Esophagus (tissue), 2 donors: ENCODE measurements around the gene ANKRD44. TPM values are rescaled to one million over a fixed set of nuclear protein-coding genes. Genes with fewer than 3 reads are reported as not detected.

ENCODE experiments used
- H3K27ac ChIP-seq, 2 donors: one replicate each; pipeline ENCODE4 v1.5.1; 2013; ENCODE audit warnings: low read depth in 2 of 2, mild to moderate bottlenecking in 2 of 2, inconsistent platforms in 1 of 2, low read length in 1 of 2, moderate library complexity in 1 of 2
- H3K27me3 ChIP-seq, 2 donors: one replicate each; pipeline ENCODE4 v1.6.1; 2013; ENCODE audit warnings: low read length in 2 of 2, control low read depth in 1 of 2, mild to moderate bottlenecking in 1 of 2; ENCODE audit not compliant: insufficient read depth in 2 of 2, control insufficient read depth in 1 of 2
- H3K36me3 ChIP-seq, 2 donors: one replicate each; pipeline ENCODE4 v1.6.1; 2013; ENCODE audit warnings: low read length in 1 of 2; ENCODE audit not compliant: control insufficient read depth in 2 of 2, insufficient read depth in 2 of 2
- H3K4me1 ChIP-seq, 2 donors: one replicate each; pipeline ENCODE4 v1.6.1; 2013; ENCODE audit warnings: low read length in 1 of 2; ENCODE audit not compliant: control insufficient read depth in 2 of 2, insufficient read depth in 2 of 2
- H3K4me3 ChIP-seq, 2 donors: one replicate each; pipeline ENCODE4 v1.5.1; 2013; ENCODE audit warnings: low read length in 2 of 2, mild to moderate bottlenecking in 2 of 2, low read depth in 1 of 2, moderate library complexity in 1 of 2
- H3K9me3 ChIP-seq, 2 donors: one replicate each; pipeline ENCODE4 v1.6.1; 2013; ENCODE audit warnings: mild to moderate bottlenecking in 2 of 2, low read depth in 1 of 2, low read length in 1 of 2, moderate library complexity in 1 of 2; ENCODE audit not compliant: control insufficient read depth in 2 of 2, insufficient read depth in 1 of 2
- WGBS, 2 donors: extraction: QIAGEN DNeasy Blood & Tissue Kit; methylation state at CpG; one replicate each; pipeline ENCODE4 v1.1.7; 2013; 5-methylcytosine and 5-hydroxymethylcytosine counted together
- polyA plus RNA-seq, 2 donors: library from polyadenylated mRNA; stranded (reverse); fragments of 200-250 nt; gene quantifications; one replicate each; pipeline ENCODE4 v1.2.3, GENCODE V29; 2013
- donor health status: healthy with polysubstance abuse.
- donor health status: Bipolar disorder and iron deficiency.

Gene ANKRD44
- polyA plus RNA-seq, 2 donors, result 1.1 to 1.5 TPM

DNA sequence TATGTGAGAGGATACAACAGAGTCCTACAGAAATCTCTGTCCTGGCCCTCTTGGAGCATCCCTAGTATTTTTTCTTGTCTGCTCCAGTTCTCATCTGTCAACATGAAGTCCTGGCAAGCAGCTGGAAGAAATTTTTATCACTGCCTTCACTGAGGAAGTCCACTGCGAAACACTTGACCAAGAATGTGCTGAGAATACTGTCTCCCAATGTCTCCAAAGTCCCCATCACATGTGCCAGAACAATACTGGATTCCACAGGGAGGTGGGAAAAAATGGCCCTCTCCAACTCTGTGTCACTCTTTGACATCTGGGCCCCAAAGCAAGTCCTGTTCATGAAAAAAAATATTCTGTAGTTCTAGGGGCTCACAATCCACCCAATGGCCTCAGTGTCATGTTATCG lies 351.3 kb downstream of the ANKRD44 start:
- no peaks in the 10 kb centered on the region for H3K27me3 ChIP-seq
- 89 to 92% methylated on average over 2 of the region's 2 CpGs for WGBS, 2 donors
- no peak overlapping the region for H3K27ac ChIP-seq
- no peaks in the 10 kb centered on the region for H3K9me3 ChIP-seq
- H3K4me3 ChIP-seq, result no peak overlapping the region
- no peaks in the 10 kb centered on the region for H3K36me3 ChIP-seq
- H3K4me1 ChIP-seq, result no peaks in the 10 kb centered on the region

DNA sequence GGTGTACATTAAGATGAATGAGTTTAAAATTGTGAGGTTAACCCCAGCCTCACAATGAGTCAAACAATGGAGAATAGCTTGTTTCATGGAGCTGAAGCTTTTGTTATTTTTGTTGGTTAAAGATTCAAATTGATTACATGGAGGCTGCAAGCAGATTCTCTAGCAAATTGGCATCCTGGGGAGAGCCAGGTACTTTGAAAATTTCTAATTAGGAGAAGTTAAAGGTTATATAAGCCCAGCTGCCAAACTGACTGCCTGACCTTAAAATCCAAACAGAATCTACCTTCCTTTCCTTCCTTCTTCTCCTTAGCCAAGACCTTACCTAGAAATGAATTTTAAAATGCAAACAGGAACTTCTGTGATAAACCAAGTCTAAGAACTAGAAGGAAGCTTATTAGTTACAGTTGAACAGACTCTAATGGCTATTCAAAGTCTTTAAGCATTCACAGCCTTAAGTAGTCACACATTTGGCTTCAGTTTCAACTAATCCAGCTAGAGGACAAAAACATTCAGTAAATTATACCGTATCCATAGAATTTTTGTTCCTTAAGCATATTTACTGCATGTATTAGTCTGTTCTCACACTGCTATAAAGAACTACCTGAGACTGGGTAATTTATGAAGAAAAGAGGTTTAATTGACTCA lies 352.6 kb downstream of the ANKRD44 start:
- Histone ChIP-seq H3K27me3 (no peaks in the 10 kb centered on the region), H3K36me3 (no peaks in the 10 kb centered on the region), H3K4me1 (no peaks in the 10 kb centered on the region), H3K9me3 (no peaks in the 10 kb centered on the region), H3K27ac (no peak overlapping the region), H3K4me3 (no peak overlapping the region)
- 71 to 83% methylated on average over 1 of the region's 1 CpG for WGBS, 2 donors

DNA sequence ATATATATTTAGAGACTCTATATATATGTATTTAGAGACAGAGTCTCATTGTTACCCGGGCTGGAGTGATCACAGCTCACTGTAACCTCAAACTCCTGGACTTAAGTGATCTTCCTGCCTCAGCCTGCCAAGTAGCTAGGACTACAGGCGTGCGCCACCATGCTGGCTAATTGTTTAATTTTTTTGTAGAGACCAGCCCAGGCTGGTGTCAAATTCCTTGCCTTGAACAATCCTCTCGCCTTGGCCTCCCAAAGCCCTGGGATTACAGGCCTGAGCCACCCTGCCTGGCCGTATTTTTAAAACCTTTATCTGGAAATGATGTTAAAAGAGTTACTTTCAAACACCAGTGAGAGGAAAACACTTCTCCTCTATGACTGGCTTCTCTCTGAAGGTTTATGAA lies 353.1 kb downstream of the ANKRD44 start:
- no peaks in the 10 kb centered on the region for H3K27me3 ChIP-seq

DNA sequence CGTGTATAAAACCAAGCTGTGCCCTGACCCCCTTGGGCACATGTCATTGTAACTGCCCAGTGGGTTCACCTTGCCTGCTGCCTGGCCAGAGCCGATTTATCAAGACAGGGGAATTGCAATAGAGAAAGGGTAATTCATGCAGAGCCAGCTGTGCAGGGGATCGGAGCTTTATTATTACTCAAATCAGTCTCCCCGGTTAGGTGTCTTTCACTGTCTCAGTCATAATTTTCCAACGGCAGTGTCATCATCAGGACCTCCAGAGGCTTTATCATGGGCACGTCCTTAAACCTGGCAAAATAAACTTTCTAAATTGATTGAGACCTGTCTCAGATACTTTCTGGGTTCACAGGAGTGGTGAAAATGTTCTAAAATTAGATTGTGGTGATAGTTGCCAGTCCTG lies 354.5 kb downstream of the ANKRD44 start:
- no peaks in the 10 kb centered on the region for H3K4me1 ChIP-seq
- H3K9me3 ChIP-seq, result no peaks in the 10 kb centered on the region
- no peaks in the 10 kb centered on the region for H3K36me3 ChIP-seq
- H3K27me3 ChIP-seq, result no peaks in the 10 kb centered on the region
- WGBS, 2 donors, result 80 to 81% methylated on average over 6 of the region's 6 CpGs
- no peak overlapping the region for H3K4me3 ChIP-seq
- no peak overlapping the region for H3K27ac ChIP-seq

More for the DNA sequence above, 353.1 kb downstream of the ANKRD44 start:
- WGBS, 2 donors, result 84 to 90% methylated on average over 5 of the region's 5 CpGs
- Histone ChIP-seq H3K36me3 (no peaks in the 10 kb centered on the region), H3K9me3 (no peaks in the 10 kb centered on the region), H3K4me1 (no peaks in the 10 kb centered on the region), H3K27ac (no peak overlapping the region), H3K4me3 (no peak overlapping the region)

DNA sequence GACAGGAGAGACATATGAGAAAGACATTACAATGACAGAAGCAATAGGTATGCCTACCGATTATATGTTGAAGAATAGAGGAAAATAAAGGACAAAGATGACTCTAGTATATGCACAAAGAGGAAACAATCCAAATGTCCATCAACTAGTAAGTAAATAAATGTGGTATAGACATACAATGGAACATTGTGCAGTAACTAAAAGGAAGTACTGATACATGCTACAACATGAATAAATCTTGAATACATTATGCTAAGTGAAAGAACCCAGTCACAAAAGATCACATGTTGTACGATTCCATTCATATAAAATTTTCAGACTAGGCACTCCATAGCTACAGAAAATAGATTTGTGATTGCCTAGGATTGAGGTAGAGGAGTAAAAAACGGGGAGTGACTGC lies 355.5 kb downstream of the ANKRD44 start:
- H3K4me1 ChIP-seq, result no peaks in the 10 kb centered on the region
- H3K9me3 ChIP-seq, result no peaks in the 10 kb centered on the region
- 44 to 45% methylated on average over 3 of the region's 3 CpGs for WGBS, 2 donors
- no peak overlapping the region for H3K27ac ChIP-seq
- H3K27me3 ChIP-seq, result no peaks in the 10 kb centered on the region
- no peak overlapping the region for H3K4me3 ChIP-seq
- H3K36me3 ChIP-seq, result no peaks in the 10 kb centered on the region

DNA sequence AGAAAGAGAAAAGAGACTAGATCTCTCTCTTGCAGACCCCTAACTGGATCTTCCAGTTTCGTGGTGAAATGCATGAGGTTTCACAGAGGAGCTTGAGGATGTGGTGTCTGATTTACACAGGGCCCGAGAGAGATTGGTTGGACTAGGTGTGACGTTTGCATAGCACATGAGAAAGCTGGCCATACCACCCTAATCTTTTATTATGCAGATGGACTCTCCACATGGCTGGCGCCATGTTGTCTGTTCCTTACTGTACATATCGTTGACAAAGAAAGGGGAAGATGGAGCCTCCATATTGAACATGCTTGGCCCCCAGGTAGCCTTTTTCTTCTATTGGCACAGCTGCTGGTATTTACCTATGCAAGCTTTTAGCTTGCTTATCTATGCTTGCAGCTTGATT lies 356.6 kb downstream of the ANKRD44 start:
- no peaks in the 10 kb centered on the region for H3K27me3 ChIP-seq
- 72 to 86% methylated on average over 5 of the region's 5 CpGs for WGBS, 2 donors

DNA sequence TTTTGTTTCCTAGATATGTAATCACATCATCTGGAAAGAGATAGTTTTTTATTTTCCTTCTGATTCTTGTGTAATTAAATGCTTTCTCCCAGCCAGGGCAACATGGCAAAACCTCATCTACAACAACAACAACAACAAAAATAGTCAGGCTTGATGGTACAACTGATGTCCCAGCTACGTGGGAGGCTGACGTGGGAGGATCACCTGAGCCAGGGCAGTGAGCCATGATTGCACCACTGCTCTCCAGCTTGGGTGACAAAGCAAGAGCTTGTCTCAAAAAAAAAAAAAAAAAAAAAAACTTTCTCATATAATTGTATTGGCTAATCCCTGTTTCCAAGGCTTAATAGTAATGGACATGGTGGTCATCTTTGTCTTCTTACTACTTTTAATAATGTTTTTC lies 357.6 kb downstream of the ANKRD44 start:
- Histone ChIP-seq H3K4me3 (no peak overlapping the region), H3K4me1 (no peaks in the 10 kb centered on the region), H3K36me3 (no peaks in the 10 kb centered on the region), H3K27me3 (no peaks in the 10 kb centered on the region), H3K27ac (no peak overlapping the region), H3K9me3 (no peaks in the 10 kb centered on the region)
- WGBS, 2 donors, result 89 to 90% methylated on average over 2 of the region's 2 CpGs

More for the DNA sequence above, 356.6 kb downstream of the ANKRD44 start:
- no peak overlapping the region for H3K4me3 ChIP-seq
- no peak overlapping the region for H3K27ac ChIP-seq
- no peaks in the 10 kb centered on the region for H3K4me1 ChIP-seq
- H3K36me3 ChIP-seq, result no peaks in the 10 kb centered on the region
- no peaks in the 10 kb centered on the region for H3K9me3 ChIP-seq

DNA sequence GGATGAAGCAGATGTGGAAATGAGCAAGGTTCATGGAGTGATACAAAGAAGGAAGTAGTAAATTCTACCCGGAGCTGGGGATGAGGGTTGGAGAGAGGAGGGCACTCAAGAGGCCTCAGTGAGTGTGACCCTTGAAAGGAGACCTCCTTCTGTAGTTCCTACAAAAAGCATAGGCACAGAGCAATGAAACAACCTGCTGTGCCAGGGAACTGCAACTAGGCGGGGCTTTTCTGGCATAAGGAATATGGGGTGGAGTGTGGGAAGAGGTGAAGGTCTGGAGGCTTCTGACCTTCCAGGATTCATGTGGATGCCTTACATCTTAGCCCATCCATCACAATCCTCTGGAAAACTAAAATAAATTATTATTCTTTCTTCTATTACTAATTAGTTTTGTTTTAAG lies 358.6 kb downstream of the ANKRD44 start:
- Histone ChIP-seq H3K27me3 (no peaks in the 10 kb centered on the region), H3K4me3 (no peak overlapping the region), H3K4me1 (no peaks in the 10 kb centered on the region), H3K27ac (no peak overlapping the region), H3K9me3 (no peaks in the 10 kb centered on the region), H3K36me3 (no peaks in the 10 kb centered on the region)
- 66 to 69% methylated on average over 2 of the region's 2 CpGs for WGBS, 2 donors

DNA sequence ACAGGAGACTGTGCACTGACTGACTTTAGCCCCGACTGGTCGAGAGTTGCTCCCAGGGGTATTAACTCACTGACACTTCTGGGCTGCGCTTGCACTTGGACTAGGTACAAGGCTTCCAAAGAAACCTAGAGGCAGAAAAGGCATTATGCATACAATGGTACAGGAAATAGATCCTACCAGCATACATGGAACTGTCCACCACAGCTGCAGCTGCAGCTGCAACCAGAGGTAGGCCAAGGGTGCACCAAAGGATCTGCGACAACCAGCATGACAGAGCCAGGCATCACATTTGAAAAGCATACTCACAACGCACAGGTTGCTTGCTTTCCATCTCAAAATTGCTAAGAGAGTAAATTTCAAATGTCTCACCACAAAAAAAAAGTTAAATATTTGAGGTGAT lies 361.5 kb downstream of the ANKRD44 start:
- WGBS, 2 donors, result 73 to 78% methylated on average over 5 of the region's 5 CpGs

DNA sequence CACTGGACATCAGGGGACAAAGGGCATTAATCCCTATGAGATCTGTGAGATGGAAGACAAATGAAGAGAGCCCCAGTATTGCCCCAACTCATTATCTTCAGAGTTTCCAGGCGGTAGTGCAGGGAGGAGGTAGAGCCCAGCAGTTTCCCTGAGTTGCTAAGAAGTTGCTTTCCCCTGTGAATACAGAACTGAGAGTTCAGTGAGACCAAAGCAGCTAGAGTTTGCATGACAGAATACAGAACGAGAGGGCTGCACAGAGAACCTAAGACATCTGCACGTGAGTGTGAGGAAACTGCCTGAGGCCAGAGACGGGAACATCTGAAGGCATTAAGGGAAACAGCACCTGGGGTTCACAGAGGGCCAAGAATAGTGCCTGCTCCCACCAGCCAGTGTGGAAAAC lies 366.0 kb downstream of the ANKRD44 start:
- H3K36me3 ChIP-seq, result no peaks in the 10 kb centered on the region
- H3K9me3 ChIP-seq, result no peaks in the 10 kb centered on the region
- WGBS, 2 donors, result 57 to 67% methylated on average over 4 of the region's 4 CpGs
- no peak overlapping the region for H3K27ac ChIP-seq
- no peaks in the 10 kb centered on the region for H3K27me3 ChIP-seq
- H3K4me3 ChIP-seq, result no peak overlapping the region
- no peaks in the 10 kb centered on the region for H3K4me1 ChIP-seq

More for the DNA sequence above, 361.5 kb downstream of the ANKRD44 start:
- H3K4me1 ChIP-seq, result no peaks in the 10 kb centered on the region
- no peak overlapping the region for H3K27ac ChIP-seq
- H3K4me3 ChIP-seq, result no peak overlapping the region
- no peaks in the 10 kb centered on the region for H3K27me3 ChIP-seq
- no peaks in the 10 kb centered on the region for H3K9me3 ChIP-seq
- no peaks in the 10 kb centered on the region for H3K36me3 ChIP-seq
